ENCODE results near the gene TBRG1. TPM values are rescaled to one million over a fixed set of nuclear protein-coding genes. Genes with fewer than 3 reads are reported as not detected.
A peak's percentile ranks its signal among the peaks of the same experiment; 100 is the strongest.

Gene TBRG1, protein sequence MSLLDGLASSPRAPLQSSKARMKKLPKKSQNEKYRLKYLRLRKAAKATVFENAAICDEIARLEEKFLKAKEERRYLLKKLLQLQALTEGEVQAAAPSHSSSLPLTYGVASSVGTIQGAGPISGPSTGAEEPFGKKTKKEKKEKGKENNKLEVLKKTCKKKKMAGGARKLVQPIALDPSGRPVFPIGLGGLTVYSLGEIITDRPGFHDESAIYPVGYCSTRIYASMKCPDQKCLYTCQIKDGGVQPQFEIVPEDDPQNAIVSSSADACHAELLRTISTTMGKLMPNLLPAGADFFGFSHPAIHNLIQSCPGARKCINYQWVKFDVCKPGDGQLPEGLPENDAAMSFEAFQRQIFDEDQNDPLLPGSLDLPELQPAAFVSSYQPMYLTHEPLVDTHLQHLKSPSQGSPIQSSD
- total RNA-seq (2014; rRNA removed; shearing (Covaris generic)) (20.7 and 24.8 TPM in 2 replicates), polyA plus RNA-seq (2016; fragmentation: Nextera tagmentation; extraction: Ambion mirVana) (56.5 and 56.6 TPM in 2 replicates)
- long read RNA-seq, full-length matches to known transcripts, result 12 of 21 reads
- long read RNA-seq, partial matches to known transcripts, result 3 of 21 reads
- long read RNA-seq, other reads (novel, unspliced or antisense), result 6 of 21 reads

- Mint-ChIP-seq H3K36me3 (ENCODE audit: low read depth) (peaks cover 26% of the 10 kb centered on the region), H3K27me3 (ENCODE audit: insufficient read depth, low read depth, poor library complexity) (peaks cover 7% of the 10 kb centered on the region), H3K4me1 (peaks cover 11% of the 10 kb centered on the region), H3K9me3 (no peaks in the 10 kb centered on the region), H3K27ac (peak within 1 kb of the TSS; percentile 70), H3K4me3 (peak within 1 kb of the TSS; percentile 94)
- Histone ChIP-seq H3K79me2 (replicated peaks; ENCODE audit: insufficient read depth) (peaks cover 27% of the 10 kb centered on the region), H3K9me2 (ENCODE audit: insufficient read depth) (no peaks in the 10 kb centered on the region), H3K4me3 (peak within 1 kb of the TSS; percentile 96), H3K36me3 (ENCODE audit: insufficient read depth) (peaks cover 24% of the 10 kb centered on the region), H3K4me1 (ENCODE audit: insufficient read depth) (peaks cover 5% of the 10 kb centered on the region), H4K20me1 (replicated peaks; ENCODE audit: insufficient read depth) (0 out of 2 replicates have a peak, but pooled peaks cover 6% of the 10 kb centered on the region), H3F3A (replicated peaks; ENCODE audit: low read depth) (no peaks in the 10 kb centered on the region), H3K27ac (ENCODE audit: low read depth) (peak within 1 kb of the TSS; percentile 72), H2AFZ (peak within 1 kb of the TSS; percentile 96), H3K4me2 (peak within 1 kb of the TSS; percentile 97), H3K27me3 (ENCODE audit: insufficient read depth) (peaks cover 4% of the 10 kb centered on the region; the same call in 1 of the 2 replicates)
- DNase-seq (ENCODE audit: low spot score), result peak; percentile 92
- ATAC-seq, result peak; percentile 99
- no peak for TF ChIP-seq ZNF331 (CRISPR knock-in tag; IDR thresholded peaks at IDR 0.05; ENCODE audit: low read depth)
- peak; percentile 94 for TF ChIP-seq POLR2AphosphoS5 (IDR thresholded peaks at IDR 0.05; ENCODE audit: low read depth)
- no peak for TF ChIP-seq CTCF (conservative IDR thresholded peaks at IDR 0.05; ENCODE audit: low read depth in 2 of 2)
- no peak for TF ChIP-seq ZNF114 (CRISPR knock-in tag; IDR thresholded peaks at IDR 0.05)
- TF ChIP-seq REST (IDR thresholded peaks at IDR 0.05; ENCODE audit: unreplicated experiment), result no peak
- TF ChIP-seq, protein P1, sequence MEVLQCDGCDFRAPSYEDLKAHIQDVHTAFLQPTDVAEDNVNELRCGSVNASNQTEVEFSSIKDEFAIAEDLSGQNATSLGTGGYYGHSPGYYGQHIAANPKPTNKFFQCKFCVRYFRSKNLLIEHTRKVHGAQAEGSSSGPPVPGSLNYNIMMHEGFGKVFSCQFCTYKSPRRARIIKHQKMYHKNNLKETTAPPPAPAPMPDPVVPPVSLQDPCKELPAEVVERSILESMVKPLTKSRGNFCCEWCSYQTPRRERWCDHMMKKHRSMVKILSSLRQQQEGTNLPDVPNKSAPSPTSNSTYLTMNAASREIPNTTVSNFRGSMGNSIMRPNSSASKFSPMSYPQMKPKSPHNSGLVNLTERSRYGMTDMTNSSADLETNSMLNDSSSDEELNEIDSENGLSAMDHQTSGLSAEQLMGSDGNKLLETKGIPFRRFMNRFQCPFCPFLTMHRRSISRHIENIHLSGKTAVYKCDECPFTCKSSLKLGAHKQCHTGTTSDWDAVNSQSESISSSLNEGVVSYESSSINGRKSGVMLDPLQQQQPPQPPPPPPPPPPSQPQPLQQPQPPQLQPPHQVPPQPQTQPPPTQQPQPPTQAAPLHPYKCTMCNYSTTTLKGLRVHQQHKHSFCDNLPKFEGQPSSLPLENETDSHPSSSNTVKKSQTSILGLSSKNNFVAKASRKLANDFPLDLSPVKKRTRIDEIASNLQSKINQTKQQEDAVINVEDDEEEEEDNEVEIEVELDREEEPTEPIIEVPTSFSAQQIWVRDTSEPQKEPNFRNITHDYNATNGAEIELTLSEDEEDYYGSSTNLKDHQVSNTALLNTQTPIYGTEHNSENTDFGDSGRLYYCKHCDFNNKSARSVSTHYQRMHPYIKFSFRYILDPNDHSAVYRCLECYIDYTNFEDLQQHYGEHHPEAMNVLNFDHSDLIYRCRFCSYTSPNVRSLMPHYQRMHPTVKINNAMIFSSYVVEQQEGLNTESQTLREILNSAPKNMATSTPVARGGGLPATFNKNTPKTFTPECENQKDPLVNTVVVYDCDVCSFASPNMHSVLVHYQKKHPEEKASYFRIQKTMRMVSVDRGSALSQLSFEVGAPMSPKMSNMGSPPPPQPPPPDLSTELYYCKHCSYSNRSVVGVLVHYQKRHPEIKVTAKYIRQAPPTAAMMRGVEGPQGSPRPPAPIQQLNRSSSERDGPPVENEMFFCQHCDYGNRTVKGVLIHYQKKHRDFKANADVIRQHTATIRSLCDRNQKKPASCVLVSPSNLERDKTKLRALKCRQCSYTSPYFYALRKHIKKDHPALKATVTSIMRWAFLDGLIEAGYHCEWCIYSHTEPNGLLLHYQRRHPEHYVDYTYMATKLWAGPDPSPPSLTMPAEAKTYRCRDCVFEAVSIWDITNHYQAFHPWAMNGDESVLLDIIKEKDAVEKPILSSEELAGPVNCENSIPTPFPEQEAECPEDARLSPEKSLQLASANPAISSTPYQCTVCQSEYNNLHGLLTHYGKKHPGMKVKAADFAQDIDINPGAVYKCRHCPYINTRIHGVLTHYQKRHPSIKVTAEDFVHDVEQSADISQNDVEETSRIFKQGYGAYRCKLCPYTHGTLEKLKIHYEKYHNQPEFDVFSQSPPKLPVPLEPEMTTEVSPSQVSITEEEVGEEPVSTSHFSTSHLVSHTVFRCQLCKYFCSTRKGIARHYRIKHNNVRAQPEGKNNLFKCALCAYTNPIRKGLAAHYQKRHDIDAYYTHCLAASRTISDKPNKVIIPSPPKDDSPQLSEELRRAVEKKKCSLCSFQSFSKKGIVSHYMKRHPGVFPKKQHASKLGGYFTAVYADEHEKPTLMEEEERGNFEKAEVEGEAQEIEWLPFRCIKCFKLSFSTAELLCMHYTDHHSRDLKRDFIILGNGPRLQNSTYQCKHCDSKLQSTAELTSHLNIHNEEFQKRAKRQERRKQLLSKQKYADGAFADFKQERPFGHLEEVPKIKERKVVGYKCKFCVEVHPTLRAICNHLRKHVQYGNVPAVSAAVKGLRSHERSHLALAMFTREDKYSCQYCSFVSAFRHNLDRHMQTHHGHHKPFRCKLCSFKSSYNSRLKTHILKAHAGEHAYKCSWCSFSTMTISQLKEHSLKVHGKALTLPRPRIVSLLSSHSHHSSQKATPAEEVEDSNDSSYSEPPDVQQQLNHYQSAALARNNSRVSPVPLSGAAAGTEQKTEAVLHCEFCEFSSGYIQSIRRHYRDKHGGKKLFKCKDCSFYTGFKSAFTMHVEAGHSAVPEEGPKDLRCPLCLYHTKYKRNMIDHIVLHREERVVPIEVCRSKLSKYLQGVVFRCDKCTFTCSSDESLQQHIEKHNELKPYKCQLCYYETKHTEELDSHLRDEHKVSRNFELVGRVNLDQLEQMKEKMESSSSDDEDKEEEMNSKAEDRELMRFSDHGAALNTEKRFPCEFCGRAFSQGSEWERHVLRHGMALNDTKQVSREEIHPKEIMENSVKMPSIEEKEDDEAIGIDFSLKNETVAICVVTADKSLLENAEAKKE (CRISPR knock-in tag; IDR thresholded peaks at IDR 0.05), result no peak
- TF ChIP-seq JUNB (IDR thresholded peaks at IDR 0.05; ENCODE audit: unreplicated experiment), result no peak
- TF ChIP-seq, protein P2, sequence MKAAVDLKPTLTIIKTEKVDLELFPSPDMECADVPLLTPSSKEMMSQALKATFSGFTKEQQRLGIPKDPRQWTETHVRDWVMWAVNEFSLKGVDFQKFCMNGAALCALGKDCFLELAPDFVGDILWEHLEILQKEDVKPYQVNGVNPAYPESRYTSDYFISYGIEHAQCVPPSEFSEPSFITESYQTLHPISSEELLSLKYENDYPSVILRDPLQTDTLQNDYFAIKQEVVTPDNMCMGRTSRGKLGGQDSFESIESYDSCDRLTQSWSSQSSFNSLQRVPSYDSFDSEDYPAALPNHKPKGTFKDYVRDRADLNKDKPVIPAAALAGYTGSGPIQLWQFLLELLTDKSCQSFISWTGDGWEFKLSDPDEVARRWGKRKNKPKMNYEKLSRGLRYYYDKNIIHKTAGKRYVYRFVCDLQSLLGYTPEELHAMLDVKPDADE (IDR thresholded peaks at IDR 0.05), result peak; percentile 73
- TF ChIP-seq CREB1 (CRISPR knock-in tag; IDR thresholded peaks at IDR 0.05; ENCODE audit: low read depth), result peak; percentile 90
- no peak for TF ChIP-seq NANOG (IDR thresholded peaks at IDR 0.05; ENCODE audit: borderline replicate concordance)
Observed at GRCh38 chr11:124622531-124623451, at the start of gene TBRG1. Gene TBRG1, plus strand, starts transcription at chr11:124622864. Its CDS starts 220 bp downstream, at chr11:124623084.

Data from GM23338 (cell line).